ENCODE measurements around the gene UMODL1. TPM values are rescaled to one million over a fixed set of nuclear protein-coding genes. Genes with fewer than 3 reads are reported as not detected.

UMODL1 gene
- total RNA-seq, 1 experiment from 2014 or later = not detected

GRCh38 chr21:42056468-42056867 is 14.6 kb upstream of the UMODL1 start:
- no peak overlapping the region for H3K4me2 ChIP-seq (ENCODE audit: insufficient read depth, insufficient read length, low read length)

More at GRCh38 chr21:42056468-42056867, 14.6 kb upstream of the UMODL1 start:
- Histone ChIP-seq H4K20me1 (ENCODE audit: control insufficient read depth, insufficient read depth, insufficient read length) (no peaks in the 10 kb centered on the region), H3K56ac (ENCODE audit: insufficient read length, low read depth, low read length) (no peak overlapping the region), H2BK5ac (ENCODE audit: insufficient read length, low read length) (no peak overlapping the region), H3K23me2 (ENCODE audit: insufficient read length, low read depth, low read length, poor library complexity, severe bottlenecking) (no peaks in the 10 kb centered on the region), H4K91ac (ENCODE audit: insufficient read length, low read depth, low read length) (no peak overlapping the region), H2AFZ (ENCODE audit: low read length) (no peak overlapping the region), H3K79me1 (ENCODE audit: insufficient read depth, low read depth, low read length, poor library complexity, severe bottlenecking) (no peaks in the 10 kb centered on the region), H3K14ac (ENCODE audit: insufficient read depth, low read length) (no peak overlapping the region), H2BK12ac (ENCODE audit: insufficient read length, low read depth, low read length) (no peak overlapping the region), H3K9me3 (ENCODE audit: control insufficient read depth, low read depth, low read length) (no peaks in the 10 kb centered on the region), H3K79me2 (ENCODE audit: insufficient read depth, low read length) (no peaks in the 10 kb centered on the region), H2AK5ac (ENCODE audit: insufficient read length, low read length) (no peak overlapping the region), H3K27ac (ENCODE audit: insufficient read length, low read depth, low read length) (no peak overlapping the region), H3K23ac (ENCODE audit: insufficient read length, low read depth, low read length) (no peak overlapping the region), H2BK15ac (ENCODE audit: low read depth, low read length) (no peak overlapping the region), H3K4ac (ENCODE audit: low read depth, low read length) (no peak overlapping the region), H2BK20ac (ENCODE audit: low read depth, low read length, poor library complexity, severe bottlenecking) (no peak overlapping the region), H2BK120ac (ENCODE audit: low read depth, low read length, poor library complexity, severe bottlenecking) (no peak overlapping the region), H4K5ac (ENCODE audit: insufficient read length, low read depth, low read length) (no peak overlapping the region), H3K4me1 (ENCODE audit: insufficient read depth, low read length) (peaks cover 3% of the 10 kb centered on the region; the same call in 1 of the 2 replicates), H4K8ac (replicated peaks; ENCODE audit: insufficient read length, low read depth, low read length) (no peak overlapping the region), H3T11ph (ENCODE audit: low read length) (no peak overlapping the region), H3K18ac (ENCODE audit: insufficient read length, low read depth, low read length) (no peak overlapping the region), H3K9ac (ENCODE audit: extremely low read depth, insufficient read length, low read length) (no peak overlapping the region), H3K27me3 (ENCODE audit: insufficient read depth, low read length) (no peaks in the 10 kb centered on the region)
- H3K9me3 Mint-ChIP-seq = peaks cover 4 to 9% of the 10 kb centered on the region in 2 experiments; a peak in 3 of 5 replicates
- H3K4me1 Mint-ChIP-seq = peaks cover 24 to 30% of the 10 kb centered on the region in 2 experiments
- H3K27me3 Mint-ChIP-seq (ENCODE audit: low read depth) = peaks cover 16% of the 10 kb centered on the region
- peaks cover 2 to 7% (median 4%) of the 10 kb centered on the region in 3 experiments; a peak in 4 of 7 replicates for H3K36me3 Mint-ChIP-seq (ENCODE audit: insufficient read depth in 1 of 3, low read depth in 3 of 3)
- H3K4me3 Mint-ChIP-seq = no peak overlapping the region
- DNase-seq = no peak
- no CpG with 5 or more reads among the region's 11 CpGs for WGBS (ENCODE audit: extremely low coverage, insufficient read length, low lambda C conversion rate)
- no peak overlapping the region for H3K27ac Mint-ChIP-seq
- TF ChIP-seq, protein P1, sequence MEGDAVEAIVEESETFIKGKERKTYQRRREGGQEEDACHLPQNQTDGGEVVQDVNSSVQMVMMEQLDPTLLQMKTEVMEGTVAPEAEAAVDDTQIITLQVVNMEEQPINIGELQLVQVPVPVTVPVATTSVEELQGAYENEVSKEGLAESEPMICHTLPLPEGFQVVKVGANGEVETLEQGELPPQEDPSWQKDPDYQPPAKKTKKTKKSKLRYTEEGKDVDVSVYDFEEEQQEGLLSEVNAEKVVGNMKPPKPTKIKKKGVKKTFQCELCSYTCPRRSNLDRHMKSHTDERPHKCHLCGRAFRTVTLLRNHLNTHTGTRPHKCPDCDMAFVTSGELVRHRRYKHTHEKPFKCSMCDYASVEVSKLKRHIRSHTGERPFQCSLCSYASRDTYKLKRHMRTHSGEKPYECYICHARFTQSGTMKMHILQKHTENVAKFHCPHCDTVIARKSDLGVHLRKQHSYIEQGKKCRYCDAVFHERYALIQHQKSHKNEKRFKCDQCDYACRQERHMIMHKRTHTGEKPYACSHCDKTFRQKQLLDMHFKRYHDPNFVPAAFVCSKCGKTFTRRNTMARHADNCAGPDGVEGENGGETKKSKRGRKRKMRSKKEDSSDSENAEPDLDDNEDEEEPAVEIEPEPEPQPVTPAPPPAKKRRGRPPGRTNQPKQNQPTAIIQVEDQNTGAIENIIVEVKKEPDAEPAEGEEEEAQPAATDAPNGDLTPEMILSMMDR (conservative IDR thresholded peaks at IDR 0.05) = no peak
